ENCODE data around the gene SOCS3.

The SOCS3 gene

GRCh38 chr17:78359997-78360370 lies at the start of gene SOCS3:
SOCS3 (minus strand) TSS chr17:78360077; CDS start chr17:78359095, 982 bp downstream.
- DNase-seq (ENCODE audit: low read depth, low spot score): no peak

- DNase-seq (ENCODE audit: low read depth, low spot score): no peak
Observed at GRCh38 chr17:78409191-78409928, 49.5 kb upstream of the SOCS3 start.

- DNase-seq (ENCODE audit: low read depth, low spot score): no peak
Observed at GRCh38 chr17:78408476-78409050, 48.7 kb upstream of the SOCS3 start.

- DNase-seq (ENCODE audit: low read depth, low spot score): no peak
Observed at GRCh38 chr17:78407387-78408000, 47.6 kb upstream of the SOCS3 start.

- DNase-seq (ENCODE audit: low read depth, low spot score): no peak
Observed at GRCh38 chr17:78406920-78407319, 47.0 kb upstream of the SOCS3 start.

- no peak for DNase-seq (ENCODE audit: low read depth, low spot score)
Observed at GRCh38 chr17:78406396-78406795, 46.5 kb upstream of the SOCS3 start.

- DNase-seq (ENCODE audit: low read depth, low spot score): no peak
Observed at GRCh38 chr17:78403822-78404221, 43.9 kb upstream of the SOCS3 start.

GRCh38 chr17:78401891-78402290 lies 42.0 kb upstream of the SOCS3 start:
- no peak for DNase-seq (ENCODE audit: low read depth, low spot score)

GRCh38 chr17:78401246-78401645 lies 41.4 kb upstream of the SOCS3 start:
- no peak for DNase-seq (ENCODE audit: low read depth, low spot score)

- no peak for DNase-seq (ENCODE audit: low read depth, low spot score)
Observed at GRCh38 chr17:78400581-78401240, 40.8 kb upstream of the SOCS3 start.

- no peak for DNase-seq (ENCODE audit: low read depth, low spot score)
Observed at GRCh38 chr17:78399693-78400144, 39.8 kb upstream of the SOCS3 start.

GRCh38 chr17:78399028-78399692 lies 39.3 kb upstream of the SOCS3 start:
- DNase-seq (ENCODE audit: low read depth, low spot score): no peak

- no peak for DNase-seq (ENCODE audit: low read depth, low spot score)
Observed at GRCh38 chr17:78398390-78398789, 38.5 kb upstream of the SOCS3 start.

GRCh38 chr17:78397681-78398101 lies 37.8 kb upstream of the SOCS3 start:
- no peak for DNase-seq (ENCODE audit: low read depth, low spot score)

GRCh38 chr17:78396441-78397337 lies 36.8 kb upstream of the SOCS3 start:
- no peak for DNase-seq (ENCODE audit: low read depth, low spot score)

GRCh38 chr17:78395155-78395554 lies 35.3 kb upstream of the SOCS3 start:
- DNase-seq (ENCODE audit: low read depth, low spot score): no peak

- DNase-seq (ENCODE audit: low read depth, low spot score): no peak
Observed at GRCh38 chr17:78394209-78394608, 34.3 kb upstream of the SOCS3 start.

- no peak for DNase-seq (ENCODE audit: low read depth, low spot score)
Observed at GRCh38 chr17:78393575-78393974, 33.7 kb upstream of the SOCS3 start.

- DNase-seq (ENCODE audit: low read depth, low spot score): no peak
Observed at GRCh38 chr17:78392295-78392694, 32.4 kb upstream of the SOCS3 start.

- DNase-seq (ENCODE audit: low read depth, low spot score): no peak
Observed at GRCh38 chr17:78391843-78392242, 32.0 kb upstream of the SOCS3 start.

GRCh38 chr17:78391051-78391431 lies 31.2 kb upstream of the SOCS3 start:
- DNase-seq (ENCODE audit: low read depth, low spot score): no peak

All from iPS DF 19.7 (cell line).